Activated naive CD4-positive, alpha-beta T cell treated with anti-CD3 and anti-CD28 coated beads, Interleukin-2, amount 10 ng/mL, durations not matched to agents 5 hours and 36 hours (primary cell): ENCODE measurements around the gene NIPA2. TPM values are rescaled to one million over a fixed set of nuclear protein-coding genes. Genes with fewer than 3 reads are reported as not detected.

ENCODE experiments used
- total RNA-seq, 2 experiments: library from RNA; stranded (reverse); gene quantifications; one replicate each; pipeline ENCODE4 v1.2.3, GENCODE V29; 2021

Gene NIPA2
- 10 to 100 TPM; 41.4 to 44.2 TPM for total RNA-seq

DNA sequence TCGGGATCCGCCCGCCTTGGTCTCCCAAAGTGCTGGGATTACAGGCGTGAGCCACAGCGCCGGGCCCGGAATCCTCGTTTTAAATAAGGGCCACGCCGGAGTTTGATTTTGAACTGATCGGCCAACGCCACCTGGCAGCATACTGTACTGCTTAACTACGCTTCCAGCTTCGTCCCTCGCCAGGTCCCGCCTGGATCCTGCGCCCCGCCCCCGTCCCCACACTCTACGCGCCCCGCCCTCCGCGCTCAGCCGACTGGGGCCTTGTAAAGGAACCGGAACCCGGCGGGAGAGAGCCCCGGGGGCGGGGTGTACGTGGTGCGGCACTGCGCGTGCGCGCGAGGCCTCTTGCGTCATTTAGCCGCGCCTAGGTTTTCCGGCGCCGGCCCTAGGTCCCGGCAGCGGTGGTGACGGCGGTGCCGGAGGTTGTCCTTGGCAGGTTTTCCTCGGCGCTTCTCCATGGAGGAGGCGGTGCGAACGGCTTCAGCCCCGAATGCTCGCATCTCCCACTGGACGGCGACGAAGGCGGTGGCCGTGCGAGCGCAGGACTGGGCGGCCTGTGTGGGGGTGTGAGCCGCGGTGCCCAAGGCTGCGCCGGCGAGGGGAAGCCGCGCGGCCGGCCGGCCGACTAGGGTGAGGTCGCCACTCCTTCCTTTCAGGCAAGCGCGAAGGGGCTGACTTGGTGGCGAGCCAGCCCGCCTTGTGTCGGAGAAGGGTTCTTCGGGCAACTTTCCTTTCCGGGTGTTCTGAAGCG is at the start of gene NIPA2:
Gene NIPA2, plus strand, starts transcription at position 375 of the 751 bp plus-strand sequence. CDS start 13,066 bp downstream, outside the sequence.

Other genes with a start within 250 kb of the NIPA2 start
- 10 to 100 TPM; 13.0 to 14.3 TPM for gene NIPA1, start 52.0 kb upstream of the NIPA2 start, total RNA-seq
- 10 to 100 TPM; 18.7 to 20.4 TPM for gene CYFIP1, start 141.7 kb downstream of the NIPA2 start, total RNA-seq
- gene TUBGCP5, start 200.9 kb downstream of the NIPA2 start, total RNA-seq: 10 to 100 TPM; 19.0 to 21.1 TPM